Ovary (tissue), 9 donors: ENCODE results near the gene SLC22A2. TPM values are rescaled to one million over a fixed set of nuclear protein-coding genes. Genes with fewer than 3 reads are reported as not detected.

ENCODE experiments used
- DNase-seq, 5 donors: peaks; one replicate each; pipeline ENCODE4 v3.0.0-alpha.2; 2019 to 2020
- H3K27ac ChIP-seq, 2 donors: fragments of 200-600 bp; one replicate each; pipeline versions ENCODE4 v1.5.1 to v1.8.0; 2019 to 2022
- H3K27me3 ChIP-seq: fragments of 200-600 bp; one replicate; pipeline ENCODE4 v1.8.0; 2022
- H3K36me3 ChIP-seq: fragments of 200-600 bp; sonication (generic); one replicate; pipeline ENCODE4 v1.5.1; 2019
- H3K4me1 ChIP-seq: one replicate; pipeline ENCODE4 v1.8.1; 2013; ENCODE audit warnings: mild to moderate bottlenecking, moderate library complexity; ENCODE audit not compliant: insufficient read depth
- H3K4me3 ChIP-seq: fragments of 200-600 bp; sonication (generic); one replicate; pipeline ENCODE4 v1.5.1; 2017
- H3K9me3 ChIP-seq, 2 donors: fragments of 200-600 bp in 1 of 2; sonication (generic) in 1 of 2; one replicate each; pipeline versions ENCODE4 v1.5.1 to v1.8.1; 2013 to 2019; ENCODE audit warnings: mild to moderate bottlenecking in 1 of 2, moderate library complexity in 1 of 2
- EP300 ChIP-seq: sonication (generic); formaldehyde crosslinking; IDR thresholded peaks from one replicate; pipeline ENCODE4 v1.6.1; 2017; ENCODE audit warnings: antibody characterized with exemption
- POLR2A ChIP-seq: fragments of 450-650 bp; IDR thresholded peaks from one replicate; pipeline ENCODE4 v1.6.1; 2017; ENCODE audit warnings: antibody characterized with exemption, mild to moderate bottlenecking, moderate library complexity
- WGBS, 3 donors: extraction: QIAGEN DNeasy Blood & Tissue Kit in 1 of 3; methylation state at CpG; one replicate each; pipeline versions ENCODE4 v1.1.5 to v1.1.7; 2013 to 2017; 5-methylcytosine and 5-hydroxymethylcytosine counted together
- intact Hi-C, 4 donors: fragments of 100-400 bp; cut with DNase I; formaldehyde crosslinking; loops; one replicate each; pipeline versions ENCODE4 v1.11.0 to v1.15.1; 2022 to 2023
- polyA plus RNA-seq, 2 donors: library from polyadenylated mRNA; stranded (reverse); fragments of 200-250 nt in 1 of 2; fragments of 350-450 nt in 1 of 2; fragmentation: Illumina TruSeq in 1 of 2; extraction: RNeasy Lipid Tissue Mini Kit (QIAGEN cat#74804) in 1 of 2; gene quantifications; one replicate each; pipeline ENCODE4 v1.2.3, GENCODE V29; 2013 to 2014
- total RNA-seq, 7 donors: library from RNA; depleted of rRNA in 2 of 7; stranded (reverse); fragments of >200 nt in 2 of 7; fragmentation: NEBNext Ultra II Directional in 3 of 7; extraction: Animal tissue kit (Norgen Biotek cat#: 25700) in 3 of 7; gene quantifications; one replicate each; pipeline versions ENCODE4 v1.1.0 to v1.2.4, GENCODE V29; 2016 to 2023
- TF ChIP-seq, protein P1 (sequence below), 3 donors: fragments of 450-650 bp in 2 of 3; fragments of 200-600 bp in 1 of 3; IDR thresholded peaks; one replicate each; pipeline versions ENCODE4 v1.5.1 to v1.8.0; 2016 to 2022; ENCODE audit warnings: antibody characterized with exemption in 3 of 3, mild to moderate bottlenecking in 1 of 3
- donor health status: DM: no; HTN: no; CAD: no; lungs with moderate emphysema.
- donor health status: DM: no; HTN: no; CAD: no.
- donor health status: Bipolar disorder and iron deficiency.
- donor health status: DM: yes; HTN: yes; CAD: no.
- donor health status: DM: no; HTN: no; CAD: no.
- donor health status: DM: yes; HTN: yes; CAD: no.

The SLC22A2 gene
- total and polyA plus RNA-seq, 9 donors: 0.10 to 0.20 (median 0.16) TPM; not detected in 6

DNA sequence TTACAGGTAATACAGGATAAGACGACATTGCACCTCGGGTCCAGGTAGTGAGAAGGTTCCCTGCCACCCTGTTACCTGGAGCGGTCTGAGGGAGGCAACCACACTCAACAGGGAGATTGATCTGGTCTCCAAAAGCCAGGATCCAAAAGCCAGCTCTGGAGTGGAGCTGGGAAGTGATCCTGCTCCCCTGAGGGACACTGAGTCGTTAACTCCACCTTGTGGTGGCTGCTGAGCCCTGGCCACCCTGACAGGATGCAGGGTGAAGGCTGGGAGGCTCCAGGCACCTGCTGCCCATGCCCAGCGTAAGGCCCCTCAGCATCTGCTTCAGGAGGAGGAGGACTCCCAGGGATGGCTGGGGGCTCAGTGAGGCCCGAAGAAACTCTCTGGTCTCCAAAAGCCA is 38.7 kb upstream of the SLC22A2 start:
- Histone ChIP-seq H3K27me3 (no peaks in the 10 kb centered on the region), H3K4me1 (no peaks in the 10 kb centered on the region), H3K9me3 (no peaks in the 10 kb centered on the region), H3K27ac (no peak overlapping the region), H3K4me3 (no peak overlapping the region), H3K36me3 (no peaks in the 10 kb centered on the region)
- no peak for TF ChIP-seq POLR2A
- TF ChIP-seq, protein P1, sequence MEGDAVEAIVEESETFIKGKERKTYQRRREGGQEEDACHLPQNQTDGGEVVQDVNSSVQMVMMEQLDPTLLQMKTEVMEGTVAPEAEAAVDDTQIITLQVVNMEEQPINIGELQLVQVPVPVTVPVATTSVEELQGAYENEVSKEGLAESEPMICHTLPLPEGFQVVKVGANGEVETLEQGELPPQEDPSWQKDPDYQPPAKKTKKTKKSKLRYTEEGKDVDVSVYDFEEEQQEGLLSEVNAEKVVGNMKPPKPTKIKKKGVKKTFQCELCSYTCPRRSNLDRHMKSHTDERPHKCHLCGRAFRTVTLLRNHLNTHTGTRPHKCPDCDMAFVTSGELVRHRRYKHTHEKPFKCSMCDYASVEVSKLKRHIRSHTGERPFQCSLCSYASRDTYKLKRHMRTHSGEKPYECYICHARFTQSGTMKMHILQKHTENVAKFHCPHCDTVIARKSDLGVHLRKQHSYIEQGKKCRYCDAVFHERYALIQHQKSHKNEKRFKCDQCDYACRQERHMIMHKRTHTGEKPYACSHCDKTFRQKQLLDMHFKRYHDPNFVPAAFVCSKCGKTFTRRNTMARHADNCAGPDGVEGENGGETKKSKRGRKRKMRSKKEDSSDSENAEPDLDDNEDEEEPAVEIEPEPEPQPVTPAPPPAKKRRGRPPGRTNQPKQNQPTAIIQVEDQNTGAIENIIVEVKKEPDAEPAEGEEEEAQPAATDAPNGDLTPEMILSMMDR (IDR thresholded peaks at IDR 0.05): no peak
- WGBS, 3 donors: 83 to 87% (median 86%) methylated on average over 6 of the region's 6 CpGs
- intact Hi-C loops: no loop called here
- no peak for DNase-seq

DNA sequence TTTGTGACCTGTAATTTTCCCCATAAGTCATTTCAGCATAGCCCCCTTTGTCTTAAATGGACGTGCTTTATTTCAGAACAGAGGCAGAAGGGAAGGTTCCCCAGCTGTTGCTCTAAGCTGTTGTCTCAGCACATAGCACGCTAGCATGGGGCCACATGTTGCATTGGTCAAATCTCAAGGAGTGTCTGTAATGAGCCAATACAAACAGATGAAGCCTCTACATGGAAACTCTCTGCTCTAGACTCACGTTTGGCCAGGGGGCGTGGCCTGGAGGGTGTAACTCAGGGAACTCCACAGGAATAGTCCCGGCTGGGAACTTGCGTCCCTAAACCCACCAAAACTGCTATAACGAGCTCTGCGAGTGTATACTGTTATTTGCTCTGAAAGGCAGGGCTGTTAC is 35.2 kb upstream of the SLC22A2 start:
- no peaks in the 10 kb centered on the region for H3K27me3 ChIP-seq
- TF ChIP-seq POLR2A (no peak), EP300 (no peak)
- TF ChIP-seq, protein P1 (IDR thresholded peaks at IDR 0.05): no peak
- H3K36me3 ChIP-seq: no peaks in the 10 kb centered on the region
- H3K4me1 ChIP-seq: no peaks in the 10 kb centered on the region
- WGBS, 3 donors: 61 to 69% (median 68%) methylated on average over 8 of the region's 8 CpGs
- H3K9me3 ChIP-seq: no peaks in the 10 kb centered on the region
- intact Hi-C loops: no loop called here
- no peak for DNase-seq
- H3K27ac ChIP-seq: no peak overlapping the region
- no peak overlapping the region for H3K4me3 ChIP-seq

DNA sequence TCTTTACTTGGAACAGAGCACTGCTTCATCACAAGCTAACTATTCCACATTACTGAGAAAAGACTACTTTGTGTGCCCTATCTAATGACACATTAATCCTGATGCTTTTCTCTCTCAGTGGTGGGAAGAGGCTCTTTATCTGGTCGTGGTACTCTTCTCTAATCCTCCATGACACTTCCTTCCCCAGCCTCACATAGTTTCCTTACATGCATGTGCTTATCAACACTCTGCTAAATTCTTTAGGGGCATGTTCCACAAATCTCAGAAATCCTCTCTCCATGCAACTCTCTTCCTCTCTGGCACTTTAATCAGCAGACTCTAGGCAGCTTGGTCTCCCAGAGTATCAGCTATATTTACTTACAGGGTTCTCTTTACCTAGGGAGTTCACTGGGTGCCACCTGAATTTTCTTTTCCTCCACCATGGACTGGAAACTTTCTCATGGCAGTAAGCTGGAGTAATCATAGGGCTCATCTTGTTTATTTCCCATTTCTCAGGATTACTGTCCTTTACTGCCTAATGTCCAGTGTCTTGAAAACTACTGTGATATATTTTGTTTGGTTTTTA is 27.0 kb upstream of the SLC22A2 start:
- Histone ChIP-seq H3K4me1 (no peaks in the 10 kb centered on the region), H3K36me3 (no peaks in the 10 kb centered on the region), H3K9me3 (no peaks in the 10 kb centered on the region), H3K27me3 (no peaks in the 10 kb centered on the region), H3K4me3 (no peak overlapping the region), H3K27ac (no peak overlapping the region)
- intact Hi-C loops: no loop called here
- 19 to 33% (median 25%) methylated on average over 1 of the region's 1 CpG for WGBS, 3 donors
- DNase-seq: no peak
- TF ChIP-seq POLR2A (no peak), EP300 (no peak)
- TF ChIP-seq, protein P1 (IDR thresholded peaks at IDR 0.05): no peak

GRCh38 chr6:160284575-160284974 is 26.0 kb upstream of the SLC22A2 start:
- H3K9me3 ChIP-seq: no peaks in the 10 kb centered on the region
- H3K27ac ChIP-seq: no peak overlapping the region
- H3K27me3 ChIP-seq: no peaks in the 10 kb centered on the region
- no peak for DNase-seq
- intact Hi-C loops: no loop called here
- TF ChIP-seq EP300 (no peak), POLR2A (no peak)
- TF ChIP-seq, protein P1 (IDR thresholded peaks at IDR 0.05): no peak
- no peaks in the 10 kb centered on the region for H3K36me3 ChIP-seq
- no peaks in the 10 kb centered on the region for H3K4me1 ChIP-seq
- WGBS, 3 donors: 91 to 93% (median 91%) methylated on average over 2 of the region's 2 CpGs
- no peak overlapping the region for H3K4me3 ChIP-seq
